ENCODE results near the gene NEDD4L.

Gene NEDD4L

DNA sequence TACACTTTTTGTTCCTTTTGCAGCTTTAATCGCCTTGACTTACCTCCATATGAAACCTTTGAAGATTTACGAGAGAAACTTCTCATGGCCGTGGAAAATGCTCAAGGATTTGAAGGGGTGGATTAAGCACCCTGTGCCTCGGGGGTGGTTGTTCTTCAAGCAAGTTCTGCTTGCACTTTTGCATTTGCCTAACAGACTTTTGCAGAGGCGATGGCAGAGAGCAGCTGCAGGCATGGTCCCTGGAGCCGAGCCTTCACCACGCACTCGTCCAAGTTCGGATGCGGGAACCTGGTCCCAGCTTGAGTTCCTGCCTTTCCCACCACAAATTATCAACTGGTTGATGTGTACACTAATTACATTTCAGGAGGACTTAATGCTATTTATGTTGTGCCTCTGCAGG lies 352.1 kb downstream of the NEDD4L start:
- Histone ChIP-seq H3K14ac (ENCODE audit: low read length) (no peak overlapping the region), H3K18ac (ENCODE audit: low read length) (no peak overlapping the region), H2BK12ac (ENCODE audit: low read length) (no peak overlapping the region), H4K91ac (ENCODE audit: low read depth, low read length) (no peak overlapping the region), H2BK120ac (ENCODE audit: insufficient read depth, low read length, poor library complexity) (no peak overlapping the region), H3K36me3 (ENCODE audit: control insufficient read depth in 1 of 2, insufficient read depth in 2 of 2, low read length in 2 of 2) (peaks cover 10 to 24% of the 10 kb centered on the region in 2 experiments), H3K9ac (ENCODE audit: low read length) (no peak overlapping the region), H3K27ac (ENCODE audit: low read depth, low read length) (no peak overlapping the region), H3K27me3 (ENCODE audit: insufficient read depth, low read length) (no peaks in the 10 kb centered on the region), H3K4me1 (ENCODE audit: control insufficient read depth in 1 of 2, insufficient read depth in 2 of 2, low read length in 2 of 2) (peaks cover 9 to 13% of the 10 kb centered on the region in 2 experiments), H3K4me2 (ENCODE audit: low read length) (no peak overlapping the region), H3K4me3 (ENCODE audit: low read depth, low read length) (no peak overlapping the region), H4K12ac (ENCODE audit: low read depth, low read length) (no peak overlapping the region), H2BK5ac (ENCODE audit: low read depth, low read length, poor library complexity) (no peak overlapping the region), H2AK5ac (ENCODE audit: low read length) (no peak overlapping the region), H2AFZ (ENCODE audit: insufficient read depth, low read length, poor library complexity) (no peak overlapping the region), H3K23ac (ENCODE audit: low read length) (no peak overlapping the region), H3K4ac (ENCODE audit: low read depth, low read length) (no peak overlapping the region), H3K79me2 (ENCODE audit: control insufficient read depth, insufficient read depth, low read length, poor library complexity) (no peaks in the 10 kb centered on the region), H3K9me3 (ENCODE audit: insufficient read depth, low read depth, low read length) (no peaks in the 10 kb centered on the region), H4K8ac (ENCODE audit: low read depth, low read length) (no peak overlapping the region), H3K79me1 (ENCODE audit: low read length) (peaks cover 2% of the 10 kb centered on the region)
- no peak for DNase-seq
- no CpG with 5 or more reads among the region's 10 CpGs for WGBS (ENCODE audit: extremely low coverage, insufficient coverage, insufficient read length)

DNA sequence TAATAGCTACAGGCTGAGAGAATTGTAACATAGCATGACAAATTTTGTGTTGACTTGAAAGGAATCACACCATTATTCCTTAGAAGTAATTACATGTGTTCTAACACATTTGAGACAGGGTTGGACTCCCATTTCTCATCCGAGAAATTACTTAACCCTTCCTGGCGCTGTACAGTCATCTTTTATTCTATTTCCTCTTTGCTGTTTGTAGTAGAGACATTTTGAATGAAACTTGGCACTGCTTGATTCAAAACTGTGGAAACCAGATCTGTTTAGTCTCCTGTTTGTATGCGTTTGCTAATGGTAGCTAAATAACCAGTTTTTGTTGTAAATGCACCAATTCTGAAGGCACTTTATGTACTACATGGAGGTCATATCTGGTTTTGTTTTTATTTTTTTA lies 352.9 kb downstream of the NEDD4L start:
- Histone ChIP-seq H2BK5ac (ENCODE audit: low read depth, low read length, poor library complexity) (no peak overlapping the region), H3K23ac (ENCODE audit: low read length) (no peak overlapping the region), H3K27me3 (ENCODE audit: insufficient read depth, low read length) (no peaks in the 10 kb centered on the region), H4K12ac (ENCODE audit: low read depth, low read length) (no peak overlapping the region), H4K8ac (ENCODE audit: low read depth, low read length) (no peak overlapping the region), H3K4me1 (ENCODE audit: control insufficient read depth in 1 of 2, insufficient read depth in 2 of 2, low read length in 2 of 2) (peaks cover 3 to 11% of the 10 kb centered on the region in 2 experiments), H3K9me3 (ENCODE audit: insufficient read depth, low read depth, low read length) (no peaks in the 10 kb centered on the region), H2AK5ac (ENCODE audit: low read length) (no peak overlapping the region), H3K4me2 (ENCODE audit: low read length) (no peak overlapping the region), H2BK120ac (ENCODE audit: insufficient read depth, low read length, poor library complexity) (no peak overlapping the region), H4K91ac (ENCODE audit: low read depth, low read length) (no peak overlapping the region), H3K27ac (ENCODE audit: low read depth, low read length) (no peak overlapping the region), H3K79me2 (ENCODE audit: control insufficient read depth, insufficient read depth, low read length, poor library complexity) (no peaks in the 10 kb centered on the region), H3K14ac (ENCODE audit: low read length) (no peak overlapping the region), H3K79me1 (ENCODE audit: low read length) (no peaks in the 10 kb centered on the region), H3K4ac (ENCODE audit: low read depth, low read length) (no peak overlapping the region), H3K36me3 (ENCODE audit: control insufficient read depth in 1 of 2, insufficient read depth in 2 of 2, low read length in 2 of 2) (peaks cover 8 to 22% of the 10 kb centered on the region in 2 experiments), H2AFZ (ENCODE audit: insufficient read depth, low read length, poor library complexity) (no peak overlapping the region), H2BK12ac (ENCODE audit: low read length) (no peak overlapping the region), H3K9ac (ENCODE audit: low read length) (no peak overlapping the region), H3K4me3 (ENCODE audit: low read depth, low read length) (no peak overlapping the region), H3K18ac (ENCODE audit: low read length) (no peak overlapping the region)
- no peak for DNase-seq
- whole genome bisulfite sequencing (ENCODE audit: extremely low coverage, insufficient coverage, insufficient read length): no CpG with 5 or more reads among the region's 3 CpGs

DNA sequence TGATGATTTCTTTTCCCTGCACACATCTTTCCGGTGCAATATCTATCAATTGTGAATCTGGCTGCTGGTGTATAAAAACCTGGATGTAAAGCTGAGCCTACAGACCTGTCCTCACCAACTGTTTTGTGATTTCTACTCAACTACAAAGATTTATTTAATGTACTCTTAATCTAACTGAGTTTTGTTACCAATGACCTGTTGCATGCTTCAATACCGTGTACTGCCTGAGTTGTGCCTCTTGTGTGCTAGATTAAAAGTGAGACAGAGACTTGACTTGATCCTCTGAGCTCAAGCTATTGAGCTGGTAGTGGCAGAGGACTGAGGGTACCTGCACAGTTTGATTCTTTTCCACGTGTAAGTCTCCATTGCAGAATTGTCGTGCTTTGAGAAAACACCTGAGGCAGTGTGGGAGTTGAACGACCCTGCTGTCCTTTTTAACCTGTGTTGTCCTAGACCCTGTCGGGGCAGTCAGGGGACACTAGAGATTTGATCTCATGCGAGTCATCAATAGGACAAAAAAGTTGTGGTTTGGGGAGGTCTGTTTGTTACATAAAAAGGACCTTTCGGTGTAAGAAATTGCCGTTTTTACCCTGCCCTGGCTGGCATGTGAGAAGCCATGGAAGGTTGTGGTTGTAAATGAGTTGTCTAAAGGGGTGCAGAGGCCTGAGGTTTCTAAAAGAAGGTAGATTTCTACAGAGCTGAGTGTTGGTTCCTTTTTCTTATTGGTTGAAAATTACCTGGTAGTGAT lies 353.5 kb downstream of the NEDD4L start:
- H3K36me3 ChIP-seq (ENCODE audit: control insufficient read depth in 1 of 2, insufficient read depth in 2 of 2, low read length in 2 of 2): peaks cover 8 to 21% of the 10 kb centered on the region in 2 experiments
- H3K4me2 ChIP-seq (ENCODE audit: low read length): no peak overlapping the region
- H3K14ac ChIP-seq (ENCODE audit: low read length): no peak overlapping the region
- peaks cover 0 to 5% of the 10 kb centered on the region in 2 experiments for H3K4me1 ChIP-seq (ENCODE audit: control insufficient read depth in 1 of 2, insufficient read depth in 2 of 2, low read length in 2 of 2)
- H3K9me3 ChIP-seq (ENCODE audit: insufficient read depth, low read depth, low read length): no peaks in the 10 kb centered on the region
- no peak overlapping the region for H3K18ac ChIP-seq (ENCODE audit: low read length)
- no peak overlapping the region for H3K9ac ChIP-seq (ENCODE audit: low read length)
- no peak for DNase-seq
- H3K23ac ChIP-seq (ENCODE audit: low read length): no peak overlapping the region
- no peak overlapping the region for H4K12ac ChIP-seq (ENCODE audit: low read depth, low read length)
- H2BK5ac ChIP-seq (ENCODE audit: low read depth, low read length, poor library complexity): no peak overlapping the region
- H4K8ac ChIP-seq (ENCODE audit: low read depth, low read length): no peak overlapping the region
- no CpG with 5 or more reads among the region's 9 CpGs for WGBS (ENCODE audit: extremely low coverage, insufficient coverage, insufficient read length)
- no peak overlapping the region for H2AFZ ChIP-seq (ENCODE audit: insufficient read depth, low read length, poor library complexity)
- no peak overlapping the region for H3K4ac ChIP-seq (ENCODE audit: low read depth, low read length)
- no peak overlapping the region for H4K91ac ChIP-seq (ENCODE audit: low read depth, low read length)
- no peak overlapping the region for H2BK12ac ChIP-seq (ENCODE audit: low read length)
- no peak overlapping the region for H3K4me3 ChIP-seq (ENCODE audit: low read depth, low read length)
- H3K27ac ChIP-seq (ENCODE audit: low read depth, low read length): no peak overlapping the region
- H3K79me1 ChIP-seq (ENCODE audit: low read length): no peaks in the 10 kb centered on the region
- H2AK5ac ChIP-seq (ENCODE audit: low read length): no peak overlapping the region
- H3K79me2 ChIP-seq (ENCODE audit: control insufficient read depth, insufficient read depth, low read length, poor library complexity): no peaks in the 10 kb centered on the region
- no peak overlapping the region for H2BK120ac ChIP-seq (ENCODE audit: insufficient read depth, low read length, poor library complexity)
- H3K27me3 ChIP-seq (ENCODE audit: insufficient read depth, low read length): no peaks in the 10 kb centered on the region

DNA sequence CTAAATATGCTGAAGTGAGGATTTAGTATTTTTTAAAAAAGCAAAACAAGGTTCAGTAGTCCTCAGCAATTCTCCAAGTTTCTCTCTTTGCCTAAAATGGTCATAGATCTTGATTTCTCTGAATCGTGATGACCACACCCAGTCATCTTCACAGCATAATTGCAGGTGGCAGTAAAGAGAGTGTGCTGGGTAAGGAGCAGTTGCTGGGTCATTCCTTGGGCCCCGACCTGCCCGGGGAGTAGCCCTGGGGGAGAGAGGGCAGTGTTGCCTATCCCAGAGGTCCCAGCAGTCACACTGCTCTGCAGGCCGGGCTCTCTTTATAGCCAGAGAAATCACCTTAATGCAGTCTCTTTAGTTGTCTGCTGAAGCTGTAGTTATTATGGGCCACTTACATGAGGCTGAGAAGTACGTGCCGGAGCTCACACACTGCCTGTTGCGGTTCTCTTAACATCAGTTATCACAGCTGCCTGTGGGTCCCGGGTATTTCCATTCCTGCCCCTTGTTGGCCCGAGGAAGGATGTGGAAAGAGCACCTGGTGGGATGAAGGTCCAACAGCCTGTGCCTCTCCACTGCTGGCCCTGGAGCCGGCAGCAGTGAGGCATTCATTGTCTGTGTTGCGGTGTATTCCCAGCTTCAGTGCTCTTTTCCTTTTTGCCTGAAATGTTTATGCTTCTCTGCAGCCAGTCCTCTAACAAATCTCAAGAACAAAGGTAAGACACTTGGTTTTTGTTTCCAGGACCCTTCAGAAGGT lies 354.8 kb downstream of the NEDD4L start:
- Histone ChIP-seq H2AFZ (ENCODE audit: insufficient read depth, low read length, poor library complexity) (no peak overlapping the region), H2AK5ac (ENCODE audit: low read length) (no peak overlapping the region), H2BK120ac (ENCODE audit: insufficient read depth, low read length, poor library complexity) (no peak overlapping the region), H3K23ac (ENCODE audit: low read length) (no peak overlapping the region), H4K8ac (ENCODE audit: low read depth, low read length) (no peak overlapping the region), H3K14ac (ENCODE audit: low read length) (no peak overlapping the region), H4K12ac (ENCODE audit: low read depth, low read length) (no peak overlapping the region), H2BK5ac (ENCODE audit: low read depth, low read length, poor library complexity) (no peak overlapping the region), H3K9ac (ENCODE audit: low read length) (no peak overlapping the region), H4K91ac (ENCODE audit: low read depth, low read length) (no peak overlapping the region), H3K4me2 (ENCODE audit: low read length) (no peak overlapping the region), H3K4ac (ENCODE audit: low read depth, low read length) (no peak overlapping the region), H3K4me3 (ENCODE audit: low read depth, low read length) (no peak overlapping the region), H3K79me2 (ENCODE audit: control insufficient read depth, insufficient read depth, low read length, poor library complexity) (no peaks in the 10 kb centered on the region), H3K79me1 (ENCODE audit: low read length) (no peaks in the 10 kb centered on the region), H2BK12ac (ENCODE audit: low read length) (no peak overlapping the region), H3K4me1 (ENCODE audit: control insufficient read depth in 1 of 2, insufficient read depth in 2 of 2, low read length in 2 of 2) (peaks cover 0 to 3% of the 10 kb centered on the region in 2 experiments), H3K18ac (ENCODE audit: low read length) (no peak overlapping the region), H3K36me3 (ENCODE audit: control insufficient read depth in 1 of 2, insufficient read depth in 2 of 2, low read length in 2 of 2) (peaks cover 8 to 21% of the 10 kb centered on the region in 2 experiments), H3K27me3 (ENCODE audit: insufficient read depth, low read length) (no peaks in the 10 kb centered on the region), H3K9me3 (ENCODE audit: insufficient read depth, low read depth, low read length) (no peaks in the 10 kb centered on the region), H3K27ac (ENCODE audit: low read depth, low read length) (no peak overlapping the region)
- WGBS (ENCODE audit: extremely low coverage, insufficient coverage, insufficient read length): no CpG with 5 or more reads among the region's 11 CpGs
- peak in 1 of 2 donors; percentile 34 for DNase-seq

Data from trophoblast cell (in vitro differentiated cells and primary cell).